DND-41 (cell line): ENCODE results near the gene CD27.
"Not testable (repeated sequence)": the region's sequence is repeated elsewhere in the genome, so short reads cannot be mapped to it uniquely, and the experiment has no call there.

ENCODE experiments used
- ATAC-seq: fragments of 200-7000 bp; cut with Tn5 transposase; 3 replicates; pipeline ENCODE4 v1.9.1; 2021; ENCODE audit warnings: low read depth; ENCODE audit not compliant: insufficient read depth
- DNase-seq: peaks from one replicate; pipeline ENCODE4 v3.0.0-alpha.2; 2020
- H2AFZ ChIP-seq: 2 replicates; pipeline ENCODE4 v1.6.0; 2012; ENCODE audit warnings: low read depth, low read length
- H3K27ac ChIP-seq: 2 replicates; pipeline ENCODE4 v1.5.1; 2012; ENCODE audit warnings: low read length, inconsistent platforms
- H3K27me3 ChIP-seq: fragments of 200-600 bp; sonication (generic); 2 replicates; pipeline ENCODE4 v1.6.0; 2012; ENCODE audit warnings: low read length, mild to moderate bottlenecking, inconsistent platforms; ENCODE audit not compliant: insufficient read depth, poor library complexity
- H3K36me3 ChIP-seq: 2 replicates; pipeline ENCODE4 v1.5.1; 2012; ENCODE audit warnings: low read length, inconsistent platforms; ENCODE audit not compliant: insufficient read depth
- H3K4me1 ChIP-seq: 2 replicates; pipeline ENCODE4 v1.5.1; 2012; ENCODE audit warnings: mild to moderate bottlenecking, low read length; ENCODE audit not compliant: insufficient read depth
- H3K4me2 ChIP-seq: 2 replicates; pipeline ENCODE4 v1.6.0; 2012; ENCODE audit warnings: mild to moderate bottlenecking, moderate library complexity, low read length, inconsistent platforms; ENCODE audit not compliant: insufficient read depth
- H3K4me3 ChIP-seq, 2 experiments: fragments of 200-600 bp in 1 of 2; shearing (Covaris generic) in 1 of 2; 2 replicates each; pipeline ENCODE4 v1.5.1; 2012 to 2016; ENCODE audit warnings: inconsistent platforms in 2 of 2, low read length in 2 of 2, mild to moderate bottlenecking in 2 of 2, low read depth in 1 of 2, moderate library complexity in 1 of 2
- H3K79me2 ChIP-seq: 2 replicates; pipeline ENCODE4 v1.6.0; 2012; ENCODE audit warnings: low read length, inconsistent platforms; ENCODE audit not compliant: insufficient read depth
- H3K9ac ChIP-seq: 2 replicates; pipeline ENCODE4 v1.6.0; 2012; ENCODE audit warnings: low read depth, mild to moderate bottlenecking, inconsistent platforms, low read length, moderate library complexity
- H3K9me3 ChIP-seq: 2 replicates; pipeline ENCODE4 v1.5.1; 2012; ENCODE audit warnings: low read length, moderate library complexity, mild to moderate bottlenecking, inconsistent platforms; ENCODE audit not compliant: insufficient read depth, severe bottlenecking
- H4K20me1 ChIP-seq: 2 replicates; pipeline ENCODE4 v1.6.0; 2012; ENCODE audit warnings: low read length; ENCODE audit not compliant: insufficient read depth
- CTCF ChIP-seq: IDR thresholded peaks from 2 replicates; pipeline ENCODE4 v1.5.1; 2012; ENCODE audit warnings: borderline replicate concordance, low read length, moderate library complexity, mild to moderate bottlenecking; ENCODE audit not compliant: poor library complexity, severe bottlenecking; ENCODE audit errors: extremely low read depth
- EZH2 ChIP-seq: IDR thresholded peaks from 3 replicates; pipeline ENCODE4 v1.6.1; 2012; ENCODE audit warnings: borderline replicate concordance, low read depth, mild to moderate bottlenecking, moderate library complexity, low read length, inconsistent platforms; ENCODE audit not compliant: severe bottlenecking

Gene CD27

GRCh38 chr12:6476489-6476888 lies 31.7 kb downstream of the CD27 start:
- no peak for TF ChIP-seq EZH2
- TF ChIP-seq CTCF: no peak
- Histone ChIP-seq H3K9ac (no peak overlapping the region), H3K9me3 (no peaks in the 10 kb centered on the region), H3K27me3 (no peaks in the 10 kb centered on the region), H4K20me1 (no peaks in the 10 kb centered on the region), H3K4me2 (no peak overlapping the region), H3K4me3 (no peak overlapping the region), H3K4me1 (peaks cover 2% of the 10 kb centered on the region), H3K27ac (no peak overlapping the region), H3K36me3 (no peaks in the 10 kb centered on the region), H2AFZ (no peak overlapping the region), H3K79me2 (no peaks in the 10 kb centered on the region)
- ATAC-seq (no peak), DNase-seq (no peak)

GRCh38 chr12:6477601-6478377 lies 33.0 kb downstream of the CD27 start:
- H3K4me3 ChIP-seq, H3K4me1 ChIP-seq, H3K79me2 ChIP-seq, H3K27me3 ChIP-seq, H3K9ac ChIP-seq, H4K20me1 ChIP-seq, H3K27ac ChIP-seq, DNase-seq, H3K36me3 ChIP-seq, H3K9me3 ChIP-seq, H2AFZ ChIP-seq, ATAC-seq, H3K4me2 ChIP-seq: not testable (repeated sequence)

- H3K36me3 ChIP-seq: no peaks in the 10 kb centered on the region
- no peak overlapping the region for H2AFZ ChIP-seq
- H3K4me3 ChIP-seq: no peak overlapping the region
- H4K20me1 ChIP-seq: no peaks in the 10 kb centered on the region
- H3K9ac ChIP-seq: no peak overlapping the region
- H3K4me1 ChIP-seq: no peaks in the 10 kb centered on the region
- H3K9me3 ChIP-seq: no peaks in the 10 kb centered on the region
- no peak overlapping the region for H3K4me2 ChIP-seq
- ATAC-seq (no peak), DNase-seq (no peak)
- no peak overlapping the region for H3K27ac ChIP-seq
- no peak for TF ChIP-seq CTCF
- H3K27me3 ChIP-seq: no peaks in the 10 kb centered on the region
- H3K79me2 ChIP-seq: no peaks in the 10 kb centered on the region
Measured at GRCh38 chr12:6478416-6478815, 33.7 kb downstream of the CD27 start.

- ATAC-seq: no peak
Measured at GRCh38 chr12:6488240-6488639, 43.5 kb downstream of the CD27 start.

More at GRCh38 chr12:6488240-6488639, 43.5 kb downstream of the CD27 start:
- no peak overlapping the region for H3K4me2 ChIP-seq
- no peak overlapping the region for H3K27ac ChIP-seq
- no peak for DNase-seq
- no peaks in the 10 kb centered on the region for H3K27me3 ChIP-seq
- no peak overlapping the region for H2AFZ ChIP-seq
- TF ChIP-seq CTCF (no peak), EZH2 (no peak)
- H3K9me3 ChIP-seq: no peaks in the 10 kb centered on the region
- H3K4me3 ChIP-seq: no peak overlapping the region
- H3K36me3 ChIP-seq: peaks cover 9% of the 10 kb centered on the region; the same call in 1 of the 2 replicates
- peaks cover 12% of the 10 kb centered on the region for H3K79me2 ChIP-seq
- H3K4me1 ChIP-seq: peaks cover 10% of the 10 kb centered on the region
- no peaks in the 10 kb centered on the region for H4K20me1 ChIP-seq
- H3K9ac ChIP-seq: no peak overlapping the region
